Lower leg skin (tissue), 3 donors: ENCODE measurements around the gene OR5L2.

Experiments used
- POLR2A ChIP-seq, 2 donors: fragments of 450-650 bp; IDR thresholded peaks; one replicate each; pipeline ENCODE4 v1.6.1; 2016 to 2017; ENCODE audit warnings: antibody characterized with exemption in 2 of 2, mild to moderate bottlenecking in 1 of 2, moderate library complexity in 1 of 2
- TF ChIP-seq, protein P1 (sequence below), 3 donors: fragments of 450-650 bp; IDR thresholded peaks; one replicate each; pipeline ENCODE4 v1.5.1; 2016; ENCODE audit warnings: antibody characterized with exemption in 3 of 3, mild to moderate bottlenecking in 3 of 3, moderate library complexity in 2 of 3

DNA sequence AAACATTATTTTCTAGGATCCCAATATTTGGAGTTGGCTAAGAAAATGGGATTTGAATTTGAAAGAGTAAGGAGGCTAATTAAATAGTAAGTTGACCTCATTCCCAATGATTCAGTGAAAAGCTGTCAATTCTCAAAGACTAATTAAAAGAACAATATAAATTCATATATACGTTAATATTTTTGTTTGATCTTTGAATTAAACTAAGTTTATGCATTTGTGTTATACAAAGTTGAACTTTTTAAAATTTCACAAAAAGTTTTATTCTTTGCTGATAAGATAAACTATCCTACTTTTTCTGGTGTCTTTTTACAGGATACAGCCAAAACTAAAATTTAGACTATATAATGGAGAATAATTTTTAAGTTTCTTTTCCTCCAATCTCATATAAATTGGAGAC is 16.0 kb upstream of the OR5L2 start, which contains the start of gene OR5L1:
- TF ChIP-seq, protein P1, sequence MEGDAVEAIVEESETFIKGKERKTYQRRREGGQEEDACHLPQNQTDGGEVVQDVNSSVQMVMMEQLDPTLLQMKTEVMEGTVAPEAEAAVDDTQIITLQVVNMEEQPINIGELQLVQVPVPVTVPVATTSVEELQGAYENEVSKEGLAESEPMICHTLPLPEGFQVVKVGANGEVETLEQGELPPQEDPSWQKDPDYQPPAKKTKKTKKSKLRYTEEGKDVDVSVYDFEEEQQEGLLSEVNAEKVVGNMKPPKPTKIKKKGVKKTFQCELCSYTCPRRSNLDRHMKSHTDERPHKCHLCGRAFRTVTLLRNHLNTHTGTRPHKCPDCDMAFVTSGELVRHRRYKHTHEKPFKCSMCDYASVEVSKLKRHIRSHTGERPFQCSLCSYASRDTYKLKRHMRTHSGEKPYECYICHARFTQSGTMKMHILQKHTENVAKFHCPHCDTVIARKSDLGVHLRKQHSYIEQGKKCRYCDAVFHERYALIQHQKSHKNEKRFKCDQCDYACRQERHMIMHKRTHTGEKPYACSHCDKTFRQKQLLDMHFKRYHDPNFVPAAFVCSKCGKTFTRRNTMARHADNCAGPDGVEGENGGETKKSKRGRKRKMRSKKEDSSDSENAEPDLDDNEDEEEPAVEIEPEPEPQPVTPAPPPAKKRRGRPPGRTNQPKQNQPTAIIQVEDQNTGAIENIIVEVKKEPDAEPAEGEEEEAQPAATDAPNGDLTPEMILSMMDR (IDR thresholded peaks at IDR 0.05): no peak
- no peak for TF ChIP-seq POLR2A (IDR thresholded peaks at IDR 0.05)
